Activated CD8-positive, alpha-beta T cell treated with anti-CD3 and anti-CD28 coated beads for 36 hours (primary cell): ENCODE measurements around the gene GPR108. TPM values are rescaled to one million over a fixed set of nuclear protein-coding genes. Genes with fewer than 3 reads are reported as not detected.

Experiments used
- ATAC-seq: fragments of 200-7000 bp; cut with Tn5 transposase; one replicate; pipeline ENCODE4 v1.10.0; 2021; ENCODE audit warnings: mild to moderate bottlenecking, moderate library complexity
- CTCF ChIA-PET: fragments of 350-600 bp; sonication (Branson Sonifier 250); formaldehyde crosslinking; loops from one replicate; lab custom pipeline; 2021; ENCODE audit warnings: antibody characterized with exemption; lab: Charles Lee
- POLR2A ChIA-PET: fragments of 350-600 bp; sonication (Branson Sonifier 250); formaldehyde crosslinking; loops from one replicate; lab custom pipeline; 2021; ENCODE audit warnings: antibody characterized with exemption; lab: Charles Lee
- DNase-seq: peaks from one replicate; pipeline ENCODE4 v3.0.0-alpha.2; 2020
- H3K27ac Mint-ChIP-seq: one replicate; pipeline ENCODE4 v1.8.0; 2021; ENCODE audit warnings: mild to moderate bottlenecking, mixed read lengths
- H3K27me3 Mint-ChIP-seq: one replicate; pipeline ENCODE4 v1.8.0; 2021; ENCODE audit warnings: mixed read lengths
- H3K36me3 Mint-ChIP-seq: one replicate; pipeline ENCODE4 v1.8.0; 2021; ENCODE audit warnings: low read depth, mixed read lengths
- H3K4me1 Mint-ChIP-seq: one replicate; pipeline ENCODE4 v1.8.0; 2021; ENCODE audit warnings: low read depth, mixed read lengths
- H3K4me3 Mint-ChIP-seq: one replicate; pipeline ENCODE4 v1.8.0; 2021; ENCODE audit warnings: mild to moderate bottlenecking, moderate library complexity, mixed read lengths
- H3K9me3 Mint-ChIP-seq: one replicate; pipeline ENCODE4 v1.8.0; 2021; ENCODE audit warnings: mixed read lengths
- CTCF ChIP-seq: fragments of 200-600 bp; IDR thresholded peaks from one replicate; pipeline ENCODE4 v1.8.0; 2022; ENCODE audit warnings: antibody characterized with exemption, mild to moderate bottlenecking
- intact Hi-C: fragments of 100-400 bp; cut with micrococcal nuclease; formaldehyde crosslinking; loops from one replicate; pipeline ENCODE4 v1.10.0; 2022
- total RNA-seq, 2 experiments: library from RNA; stranded (reverse); gene quantifications; one replicate each; pipeline ENCODE4 v1.2.3, GENCODE V29; 2021

Gene GPR108
- total RNA-seq, 2 experiments from 2014 or later: 58.2 to 64.8 TPM

- intact Hi-C loops: loop anchor here (10.0 kb wide), 1 partner anchor 215 kb away; no protein-coding TSS in a partner anchor
- no peaks in the 10 kb centered on the region for H3K9me3 Mint-ChIP-seq
- TF ChIP-seq CTCF: no peak
Measured at GRCh38 chr19:6729573-6730152, 7.7 kb downstream of the GPR108 start.

GRCh38 chr19:6728346-6728745 lies 9.0 kb downstream of the GPR108 start:
- H3K9me3 Mint-ChIP-seq: no peaks in the 10 kb centered on the region
- H3K4me1 Mint-ChIP-seq: peaks cover 5% of the 10 kb centered on the region
- POLR2A ChIA-PET: no interaction called here
- H3K36me3 Mint-ChIP-seq: peaks cover 13% of the 10 kb centered on the region
- no peak for TF ChIP-seq CTCF
- no peak overlapping the region for H3K27ac Mint-ChIP-seq
- H3K27me3 Mint-ChIP-seq: no peaks in the 10 kb centered on the region
- intact Hi-C loops: no loop called here
- CTCF ChIA-PET: no interaction called here
- DNase-seq: no peak
- ATAC-seq: no peak
- H3K4me3 Mint-ChIP-seq: no peak overlapping the region

More at GRCh38 chr19:6729573-6730152, 7.7 kb downstream of the GPR108 start:
- POLR2A ChIA-PET: no interaction called here
- DNase-seq: no peak
- Mint-ChIP-seq H3K4me1 (peaks cover 3% of the 10 kb centered on the region), H3K4me3 (no peak overlapping the region), H3K36me3 (peaks cover 22% of the 10 kb centered on the region), H3K27ac (no peak overlapping the region), H3K27me3 (no peaks in the 10 kb centered on the region)
- CTCF ChIA-PET: interaction anchor here (1.1 kb wide), 1 partner anchor 98 kb away, joined by 3 read pairs; no protein-coding TSS in a partner anchor
- ATAC-seq: no peak

- no peaks in the 10 kb centered on the region for H3K9me3 Mint-ChIP-seq
- peaks cover 9% of the 10 kb centered on the region for H3K4me1 Mint-ChIP-seq
- no peak for ATAC-seq
- POLR2A ChIA-PET: interaction anchor here (2.1 kb wide), 1 partner anchor 11 kb away, joined by 9 read pairs; the partner anchor contains the start of gene GPR108
- H3K36me3 Mint-ChIP-seq: no peaks in the 10 kb centered on the region
- DNase-seq: no peak
- intact Hi-C loops: no loop called here
- no peak for TF ChIP-seq CTCF
- no peak overlapping the region for H3K27ac Mint-ChIP-seq
- no peak overlapping the region for H3K4me3 Mint-ChIP-seq
- H3K27me3 Mint-ChIP-seq: no peaks in the 10 kb centered on the region
- CTCF ChIA-PET: interaction anchor here (2.6 kb wide), 1 partner anchor 11 kb away, joined by 7 read pairs; no protein-coding TSS in a partner anchor
Measured at GRCh38 chr19:6725513-6726231, 11.7 kb downstream of the GPR108 start.

- Mint-ChIP-seq H3K9me3 (no peaks in the 10 kb centered on the region), H3K4me3 (no peak overlapping the region), H3K27me3 (no peaks in the 10 kb centered on the region), H3K27ac (no peak overlapping the region), H3K36me3 (no peaks in the 10 kb centered on the region), H3K4me1 (peaks cover 12% of the 10 kb centered on the region)
- TF ChIP-seq CTCF: no peak
- ChIA-PET CTCF (interaction anchor here (0.6 to 2.6 kb wide), 6 partner anchors 8 to 430 kb away, joined by 3 to 7 read pairs (median 3); no protein-coding TSS in a partner anchor), POLR2A (interaction anchor here (2.1 kb wide), 1 partner anchor 12 kb away, joined by 9 read pairs; the partner anchor contains the start of gene GPR108)
- intact Hi-C loops: no loop called here
- DNase-seq (no peak), ATAC-seq (no peak)
Measured at GRCh38 chr19:6724631-6725492, 12.5 kb downstream of the GPR108 start.
